NCI-H1417 (cell line): ENCODE data around the gene KRT16.
"Not testable (repeated sequence)": the region's sequence is repeated elsewhere in the genome, so short reads cannot be mapped to it uniquely, and the experiment has no call there.

Source experiments
- DNase-seq, 3 experiments: peaks; one replicate each; lab custom pipeline; 2025; lab: John Stamatoyannopoulos, UW

KRT16 gene

GRCh38 chr17:41647940-41648410 is 35.4 kb upstream of the KRT16 start:
- DNase-seq = peak; percentile 80 to 90 (median 85)

- peak in 2 of 3 experiments; percentile 45 to 66 for DNase-seq
Observed at GRCh38 chr17:41647038-41647813, 34.7 kb upstream of the KRT16 start.

GRCh38 chr17:41642252-41643156 is 29.9 kb upstream of the KRT16 start:
- DNase-seq = no peak

- DNase-seq = not testable (repeated sequence)
Observed at GRCh38 chr17:41640596-41640995, 28.0 kb upstream of the KRT16 start.

GRCh38 chr17:41639492-41640473 is 27.2 kb upstream of the KRT16 start:
- DNase-seq = no peak

- DNase-seq = no peak
Observed at GRCh38 chr17:41638941-41639340, 26.4 kb upstream of the KRT16 start.

- DNase-seq = no peak
Observed at GRCh38 chr17:41638194-41638593, 25.6 kb upstream of the KRT16 start.

GRCh38 chr17:41636652-41637051 is 24.1 kb upstream of the KRT16 start:
- no peak for DNase-seq

- no peak for DNase-seq
Observed at GRCh38 chr17:41635121-41636097, 22.8 kb upstream of the KRT16 start.

GRCh38 chr17:41634639-41635038 is 22.1 kb upstream of the KRT16 start:
- no peak for DNase-seq

- DNase-seq = peak in 1 of 3 experiments; percentile 19
Observed at GRCh38 chr17:41633556-41634199, 21.1 kb upstream of the KRT16 start.

- DNase-seq = no peak
Observed at GRCh38 chr17:41632482-41633105, 20.0 kb upstream of the KRT16 start.

GRCh38 chr17:41631898-41632285 is 19.3 kb upstream of the KRT16 start:
- DNase-seq = no peak

- no peak for DNase-seq
Observed at GRCh38 chr17:41631025-41631897, 18.7 kb upstream of the KRT16 start.

GRCh38 chr17:41629826-41630670 is 17.5 kb upstream of the KRT16 start:
- DNase-seq = no peak

GRCh38 chr17:41629316-41629715 is 16.7 kb upstream of the KRT16 start:
- DNase-seq = no peak

- not testable (repeated sequence) for DNase-seq
Observed at GRCh38 chr17:41628621-41629255, 16.2 kb upstream of the KRT16 start.
